H1 (cell line): Measurements from ENCODE around the gene ATP5F1C. TPM values are rescaled to one million over a fixed set of nuclear protein-coding genes. Genes with fewer than 3 reads are reported as not detected.
A peak's percentile ranks its signal among the peaks of the same experiment; 100 is the strongest.

ENCODE experiments used
- CTCF ChIA-PET: fragments of 300-600 bp; sonication (Branson Sonifier 250); formaldehyde crosslinking; loops from one replicate; lab custom pipeline; 2021; ENCODE audit not compliant: partially characterized antibody; lab: Charles Lee
- POLR2A ChIA-PET: fragments of 300-600 bp; sonication (Branson Sonifier 250); formaldehyde crosslinking; loops from one replicate; lab custom pipeline; 2021; ENCODE audit warnings: inconsistent platforms; ENCODE audit not compliant: partially characterized antibody; lab: Charles Lee
- DNase-seq, 2 experiments: peaks; one replicate each; pipeline versions ENCODE4 v3.0.0 to v3.0.0-alpha.2; 2010 to 2022; ENCODE audit warnings: low spot score in 2 of 2, low read depth in 1 of 2, mixed read lengths in 1 of 2
- FAIRE-seq: peaks from 2 replicates; lab custom pipeline; 2011; peaks lifted over from hg19 to GRCh38; lab: Jason Lieb, UNC
- H2AFZ ChIP-seq: 2 replicates; pipeline ENCODE4 v1.8.1; 2012; ENCODE audit warnings: low read length, inconsistent platforms
- H2AK5ac ChIP-seq: 2 replicates; pipeline ENCODE4 v1.6.1; 2013; ENCODE audit warnings: low read depth, low read length
- H2BK120ac ChIP-seq: replicated peaks from 2 replicates; pipeline ENCODE3; 2013; ENCODE audit warnings: low read depth, low read length, inconsistent platforms
- H2BK12ac ChIP-seq: 2 replicates; pipeline ENCODE4 v1.6.1; 2013; ENCODE audit warnings: low read depth, low read length
- H2BK15ac ChIP-seq: 2 replicates; pipeline ENCODE4 v1.6.1; 2013; ENCODE audit warnings: low read length
- H2BK20ac ChIP-seq: 2 replicates; pipeline ENCODE4 v1.6.1; 2013; ENCODE audit warnings: low read length
- H2BK5ac ChIP-seq: 2 replicates; pipeline ENCODE4 v1.6.1; 2013; ENCODE audit warnings: low read depth, low read length
- H3K14ac ChIP-seq: 2 replicates; pipeline ENCODE4 v1.6.1; 2013; ENCODE audit warnings: inconsistent platforms; ENCODE audit not compliant: insufficient read length
- H3K18ac ChIP-seq: 2 replicates; pipeline ENCODE4 v1.6.1; 2013; ENCODE audit warnings: low read length; ENCODE audit errors: extremely low read depth
- H3K23ac ChIP-seq: 2 replicates; pipeline ENCODE4 v1.6.1; 2013; ENCODE audit warnings: inconsistent platforms; ENCODE audit not compliant: insufficient read length
- H3K23me2 ChIP-seq: 2 replicates; pipeline ENCODE4 v1.6.1; 2013; ENCODE audit warnings: low read depth, low read length
- H3K27ac ChIP-seq: 2 replicates; pipeline ENCODE4 v1.6.1; 2011; ENCODE audit warnings: low read depth, low read length, inconsistent platforms
- H3K27me3 ChIP-seq, 4 experiments: replicated peaks in 1 of 4; 1 replicate in 1 of 4; 2 replicates in 3 of 4; pipeline versions ENCODE4 v1.6.1 to v1.8.1; 2011 to 2013; ENCODE audit warnings: low read length in 3 of 4, mild to moderate bottlenecking in 3 of 4, inconsistent platforms in 2 of 4, mixed read lengths in 2 of 4, moderate library complexity in 1 of 4; ENCODE audit not compliant: control insufficient read depth in 3 of 4, insufficient read depth in 3 of 4; ENCODE audit errors: extremely low read depth in 1 of 4
- H3K36me3 ChIP-seq, 4 experiments: 2 replicates each; pipeline versions ENCODE4 v1.6.1 to v1.8.1; 2011 to 2013; ENCODE audit warnings: mild to moderate bottlenecking in 4 of 4, low read length in 3 of 4, moderate library complexity in 2 of 4, control low read depth in 1 of 4, inconsistent platforms in 1 of 4; ENCODE audit not compliant: insufficient read depth in 4 of 4, control insufficient read depth in 2 of 4
- H3K4ac ChIP-seq: replicated peaks from 2 replicates; pipeline ENCODE3; 2013; ENCODE audit warnings: low read length, low read depth, mixed read lengths, inconsistent platforms; ENCODE audit not compliant: insufficient read length
- H3K4me1 ChIP-seq, 4 experiments: replicated peaks in 1 of 4; 1 replicate in 1 of 4; 2 replicates in 3 of 4; pipeline versions ENCODE4 v1.6.1 to v1.8.1; 2011 to 2013; ENCODE audit warnings: low read length in 3 of 4, inconsistent platforms in 2 of 4, mixed read lengths in 1 of 4; ENCODE audit not compliant: insufficient read depth in 4 of 4, control insufficient read depth in 3 of 4
- H3K4me2 ChIP-seq, 2 experiments: 2 replicates each; pipeline versions ENCODE4 v1.6.1 to v1.8.1; 2011 to 2013; ENCODE audit warnings: low read depth in 2 of 2, low read length in 2 of 2, control low read depth in 1 of 2, inconsistent platforms in 1 of 2, mild to moderate bottlenecking in 1 of 2; ENCODE audit not compliant: insufficient read depth in 1 of 2
- H3K4me3 ChIP-seq, 4 experiments: fragments of 200-600, 300-600 bp in 1 of 4; sonication (generic), shearing (Covaris generic), sonication (Bioruptor Twin) in 1 of 4; 2 replicates each; pipeline versions ENCODE4 v1.5.1 to v1.8.1; 2011 to 2016; ENCODE audit warnings: low read length in 4 of 4, low read depth in 3 of 4, control low read depth in 2 of 4, inconsistent platforms in 2 of 4, mild to moderate bottlenecking in 2 of 4, mixed read lengths in 1 of 4, moderate library complexity in 1 of 4; ENCODE audit not compliant: insufficient read depth in 2 of 4; ENCODE audit errors: extremely low read depth in 1 of 4
- H3K56ac ChIP-seq: replicated peaks from 2 replicates; pipeline ENCODE3; 2013; ENCODE audit warnings: low read depth, mild to moderate bottlenecking, mixed read lengths, low read length, inconsistent platforms; ENCODE audit not compliant: insufficient read length
- H3K79me1 ChIP-seq: 2 replicates; pipeline ENCODE4 v1.6.1; 2013; ENCODE audit warnings: low read depth, low read length, control low read depth
- H3K79me2 ChIP-seq, 2 experiments: 2 replicates each; pipeline versions ENCODE4 v1.6.1 to v1.8.1; 2012 to 2013; ENCODE audit warnings: low read length in 2 of 2, mild to moderate bottlenecking in 2 of 2, inconsistent platforms in 1 of 2; ENCODE audit not compliant: insufficient read depth in 2 of 2, control insufficient read depth in 1 of 2
- H3K9ac ChIP-seq, 4 experiments: replicated peaks in 1 of 4; 1 replicate in 1 of 4; 2 replicates in 3 of 4; pipeline versions ENCODE4 v1.6.1 to v1.8.1; 2011 to 2013; ENCODE audit warnings: low read depth in 3 of 4, low read length in 3 of 4, control low read depth in 2 of 4, mild to moderate bottlenecking in 2 of 4, moderate library complexity in 2 of 4, inconsistent platforms in 1 of 4; ENCODE audit errors: extremely low read depth in 1 of 4
- H3K9me3 ChIP-seq, 2 experiments: 2 replicates each; pipeline versions ENCODE4 v1.6.1 to v1.8.1; 2012 to 2013; ENCODE audit warnings: mild to moderate bottlenecking in 2 of 2, moderate library complexity in 2 of 2, control low read depth in 1 of 2, inconsistent platforms in 1 of 2, low read depth in 1 of 2, low read length in 1 of 2, mixed read lengths in 1 of 2; ENCODE audit not compliant: insufficient read depth in 2 of 2
- H4K20me1 ChIP-seq, 2 experiments: replicated peaks in 1 of 2; 2 replicates each; pipeline versions ENCODE3 to v1.8.1; 2011 to 2013; ENCODE audit warnings: inconsistent platforms in 2 of 2, low read length in 2 of 2, mild to moderate bottlenecking in 1 of 2; ENCODE audit not compliant: insufficient read depth in 2 of 2, control insufficient read depth in 1 of 2
- H4K5ac ChIP-seq: 2 replicates; pipeline ENCODE4 v1.6.1; 2013; ENCODE audit warnings: low read length, low read depth, mixed read lengths, inconsistent platforms; ENCODE audit not compliant: insufficient read length
- H4K8ac ChIP-seq: 2 replicates; pipeline ENCODE4 v1.8.0; 2013; ENCODE audit warnings: mild to moderate bottlenecking, moderate library complexity, low read length, inconsistent platforms; ENCODE audit not compliant: insufficient read depth; ENCODE audit errors: extremely low read depth
- H4K91ac ChIP-seq: replicated peaks from 2 replicates; pipeline ENCODE3; 2013; ENCODE audit warnings: low read length, mixed read lengths, inconsistent platforms; ENCODE audit not compliant: insufficient read length
- ASH2L ChIP-seq: fragments of 200-600, 300-600 bp; sonication (generic); IDR thresholded peaks from one replicate; pipeline ENCODE4 v1.7.1; 2017; ENCODE audit warnings: low read length
- BACH1 ChIP-seq: IDR thresholded peaks from 2 replicates; pipeline ENCODE4 v1.6.1; 2012; ENCODE audit warnings: low read length, improper control_type of control experiment
- CHD1 ChIP-seq: IDR thresholded peaks from 2 replicates; pipeline ENCODE4 v1.6.1; 2012; ENCODE audit warnings: low read depth, low read length, improper control_type of control experiment
- CHD2 ChIP-seq: IDR thresholded peaks from 2 replicates; pipeline ENCODE4 v1.6.1; 2012; ENCODE audit warnings: low read length, improper control_type of control experiment
- CREB1 ChIP-seq: IDR thresholded peaks from 2 replicates; pipeline ENCODE4 v1.6.1; 2012; ENCODE audit warnings: inconsistent platforms
- EP300 ChIP-seq, 2 experiments: IDR thresholded peaks; 1 replicate in 1 of 2; 2 replicates in 1 of 2; pipeline ENCODE4 v1.6.1; 2011 to 2012; ENCODE audit warnings: low read depth in 2 of 2, low read length in 2 of 2, mild to moderate bottlenecking in 2 of 2, borderline replicate concordance in 1 of 2, inconsistent platforms in 1 of 2, moderate library complexity in 1 of 2
- GTF2F1 ChIP-seq: IDR thresholded peaks from 2 replicates; pipeline ENCODE4 v1.6.1; 2012; ENCODE audit warnings: low read depth, low read length, improper control_type of control experiment, borderline replicate concordance
- KDM1A ChIP-seq: fragments of 200-600, 300-600 bp; sonication (generic); IDR thresholded peaks from 2 replicates; pipeline ENCODE4 v1.7.1; 2016; ENCODE audit warnings: mild to moderate bottlenecking, low read length, borderline replicate concordance
- POLR2AphosphoS5 ChIP-seq: IDR thresholded peaks from 2 replicates; pipeline ENCODE4 v1.6.1; 2011; ENCODE audit warnings: low read depth, low read length
- TAF1 ChIP-seq: IDR thresholded peaks from 2 replicates; pipeline ENCODE4 v1.6.1; 2011; ENCODE audit warnings: mild to moderate bottlenecking, low read depth, low read length
- TBP ChIP-seq: IDR thresholded peaks from 2 replicates; pipeline ENCODE4 v1.6.1; 2011; ENCODE audit warnings: low read depth, low read length, improper control_type of control experiment
- TCF12 ChIP-seq: IDR thresholded peaks from 2 replicates; pipeline ENCODE4 v1.6.1; 2011; ENCODE audit warnings: low read depth, mild to moderate bottlenecking, low read length
- YY1 ChIP-seq: IDR thresholded peaks from 2 replicates; pipeline ENCODE4 v1.6.1; 2011; ENCODE audit warnings: low read depth, mild to moderate bottlenecking, low read length
- ZNF274 ChIP-seq: IDR thresholded peaks from 2 replicates; pipeline ENCODE4 v1.7.0; 2012; ENCODE audit warnings: low read length, borderline replicate concordance; ENCODE audit errors: extremely low read depth
- WGBS, 2 experiments: shearing (Covaris generic) in 1 of 2; methylation state at CpG; one replicate each; pipeline versions ENCODE4 v1.1.6 to v1.1.7; 2013 to 2015; ENCODE audit warnings: low lambda C conversion rate in 2 of 2, mixed read lengths in 2 of 2, inconsistent platforms in 1 of 2, low coverage in 1 of 2, missing lambda C conversion rate in 1 of 2; ENCODE audit not compliant: insufficient replicate concordance in 2 of 2, insufficient coverage in 1 of 2, insufficient read length in 1 of 2; ENCODE audit errors: extremely low coverage in 1 of 2, missing lambda C conversion rate in 1 of 2; 5-methylcytosine and 5-hydroxymethylcytosine counted together
- polyA plus RNA-seq, 7 experiments: library from polyadenylated mRNA; depleted of rRNA in 3 of 7; stranded (reverse) in 5 of 7; unstranded in 2 of 7; fragments of >200 nt in 5 of 7; fragments of 200-250 nt in 2 of 7; gene quantifications; 1 replicate in 5 of 7; 2 replicates in 1 of 7; 4 replicates in 1 of 7; pipeline versions ENCODE4 v1.2.1 to v1.2.3, GENCODE V29; 2011 to 2013; ENCODE audit warnings: missing spikeins in 2 of 7, mixed read lengths in 2 of 7
- total RNA-seq: library from RNA; stranded (reverse); fragmentation: NEBNext Ultra II Directional; extraction: Animal tissue kit (Norgen Biotek cat#: 25700); gene quantifications from 2 replicates; pipeline ENCODE4 v1.2.1, GENCODE V29; 2021
- TF ChIP-seq, protein P1 (sequence below): IDR thresholded peaks from 2 replicates; pipeline ENCODE4 v1.6.1; 2012; ENCODE audit warnings: inconsistent platforms

The ATP5F1C gene
- total and polyA plus RNA-seq, 2 of the 8 experiments (the other 6 are each of a cell fraction or from before 2014, with no cell fraction given) = 221 to 265 TPM

- CTCF ChIA-PET = interaction anchor here (1.1 kb wide), 1 partner anchor 22 kb away, joined by 3 read pairs; no protein-coding TSS in a partner anchor
- no peaks in the 10 kb centered on the region for H3K27me3 ChIP-seq
- H2BK5ac ChIP-seq = no peak overlapping the region
- H3K56ac ChIP-seq = no peak overlapping the region
- H3K4me3 ChIP-seq = peak overlapping the region in 2 of 4 experiments; percentile 86 to 98; a peak in 5 of 8 replicates
- H3K23me2 ChIP-seq = 0 out of 2 replicates have a peak, but pooled peaks cover 9% of the 10 kb centered on the region
- H4K8ac ChIP-seq = no peak overlapping the region
- H3K79me1 ChIP-seq = peaks cover 2% of the 10 kb centered on the region; the same call in 1 of the 2 replicates
- H2AK5ac ChIP-seq = no peak overlapping the region
- H3K9ac ChIP-seq = peak overlapping the region in 1 of 4 experiments; percentile 54; a peak in 2 of 7 replicates
- H2AFZ ChIP-seq = no peak overlapping the region
- no peak overlapping the region for H3K23ac ChIP-seq
- H4K5ac ChIP-seq = no peak overlapping the region
- no peak for FAIRE-seq
- peaks cover 7 to 8% of the 10 kb centered on the region in 2 experiments for H4K20me1 ChIP-seq
- peaks cover 0 to 16% (median 0%) of the 10 kb centered on the region in 4 experiments; a peak in 2 of 8 replicates for H3K36me3 ChIP-seq
- no peak overlapping the region for H2BK15ac ChIP-seq
- H3K9me3 ChIP-seq = no peaks in the 10 kb centered on the region
- H3K18ac ChIP-seq = no peak overlapping the region
- no peak overlapping the region for H3K27ac ChIP-seq
- no peak overlapping the region for H3K4ac ChIP-seq
- no peak overlapping the region for H2BK12ac ChIP-seq
- no peak overlapping the region for H3K14ac ChIP-seq
- H4K91ac ChIP-seq = no peak overlapping the region
- H3K4me2 ChIP-seq = peak overlapping the region; percentile 89 to 94
- 84% methylated on average over 3 of the region's 3 CpGs; no CpG with 5 or more reads in 1 of the 2 experiments for WGBS, 2 experiments
- DNase-seq = no peak
- H2BK120ac ChIP-seq = no peak overlapping the region
- peaks cover 21 to 95% of the 10 kb centered on the region in 2 experiments for H3K79me2 ChIP-seq
- peaks cover 0 to 5% (median 1%) of the 10 kb centered on the region in 4 experiments; a peak in 4 of 7 replicates for H3K4me1 ChIP-seq
- no peak overlapping the region for H2BK20ac ChIP-seq
- POLR2A ChIA-PET = interaction anchor here (0.9 to 3.2 kb wide), 4 partner anchors 9 to 29 kb away, joined by 3 to 28 read pairs (median 10); partner anchors contain the start of gene TAF3
- TF ChIP-seq EP300 (IDR thresholded peaks at IDR 0.05; ENCODE audit: borderline replicate concordance in 1 of 2, low read depth in 2 of 2, low read length in 2 of 2) (no peak), BACH1 (no peak), TBP (no peak), KDM1A (no peak), CHD1 (no peak), TCF12 (no peak), GTF2F1 (no peak), POLR2AphosphoS5 (no peak), CHD2 (no peak), CREB1 (no peak), TAF1 (no peak), ASH2L (no peak), ZNF274 (no peak), YY1 (no peak)
- TF ChIP-seq, protein P1, sequence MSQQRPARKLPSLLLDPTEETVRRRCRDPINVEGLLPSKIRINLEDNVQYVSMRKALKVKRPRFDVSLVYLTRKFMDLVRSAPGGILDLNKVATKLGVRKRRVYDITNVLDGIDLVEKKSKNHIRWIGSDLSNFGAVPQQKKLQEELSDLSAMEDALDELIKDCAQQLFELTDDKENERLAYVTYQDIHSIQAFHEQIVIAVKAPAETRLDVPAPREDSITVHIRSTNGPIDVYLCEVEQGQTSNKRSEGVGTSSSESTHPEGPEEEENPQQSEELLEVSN = no peak
Measured at GRCh38 chr10:7789390-7789789, 1.4 kb downstream of the ATP5F1C start.
